OCI-LY1 (cell line): Measurements from ENCODE around the gene SEMA3A.

ENCODE experiments used
- EZH2 ChIP-seq: fragments of 200-600 bp; sonication (generic), shearing (Covaris generic); IDR thresholded peaks from 2 replicates; pipeline ENCODE4 v1.8.0; 2017; ENCODE audit warnings: borderline replicate concordance, mixed run types, mild to moderate bottlenecking, antibody characterized with exemption, low read length, moderate library complexity, mixed read lengths
- TF ChIP-seq, protein P1 (sequence below): fragments of 200-600 bp; sonication (generic), shearing (Covaris generic); IDR thresholded peaks from 2 replicates; pipeline ENCODE4 v1.5.1; 2017; ENCODE audit warnings: mild to moderate bottlenecking, antibody characterized with exemption, low read length, moderate library complexity, mixed read lengths

DNA sequence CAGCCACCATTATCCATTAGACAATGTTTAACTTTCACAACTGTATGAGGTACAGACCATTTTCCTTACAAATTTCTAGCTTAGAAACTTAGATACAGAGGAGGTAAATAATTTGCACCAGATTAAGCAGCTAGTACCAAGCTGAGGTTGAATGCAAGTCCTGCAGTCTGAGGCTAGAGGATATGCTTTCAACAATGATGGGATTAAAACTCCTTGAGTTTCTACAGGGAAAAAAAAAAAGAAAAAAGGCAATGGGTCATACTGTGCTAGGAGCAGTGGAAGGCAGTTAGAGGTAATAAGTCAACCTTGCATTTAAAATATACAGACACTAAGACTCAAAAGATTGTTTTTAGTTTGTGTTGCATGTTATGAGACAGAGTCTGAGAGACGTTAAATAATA lies 86.5 kb downstream of the SEMA3A start:
- TF ChIP-seq, protein P1, sequence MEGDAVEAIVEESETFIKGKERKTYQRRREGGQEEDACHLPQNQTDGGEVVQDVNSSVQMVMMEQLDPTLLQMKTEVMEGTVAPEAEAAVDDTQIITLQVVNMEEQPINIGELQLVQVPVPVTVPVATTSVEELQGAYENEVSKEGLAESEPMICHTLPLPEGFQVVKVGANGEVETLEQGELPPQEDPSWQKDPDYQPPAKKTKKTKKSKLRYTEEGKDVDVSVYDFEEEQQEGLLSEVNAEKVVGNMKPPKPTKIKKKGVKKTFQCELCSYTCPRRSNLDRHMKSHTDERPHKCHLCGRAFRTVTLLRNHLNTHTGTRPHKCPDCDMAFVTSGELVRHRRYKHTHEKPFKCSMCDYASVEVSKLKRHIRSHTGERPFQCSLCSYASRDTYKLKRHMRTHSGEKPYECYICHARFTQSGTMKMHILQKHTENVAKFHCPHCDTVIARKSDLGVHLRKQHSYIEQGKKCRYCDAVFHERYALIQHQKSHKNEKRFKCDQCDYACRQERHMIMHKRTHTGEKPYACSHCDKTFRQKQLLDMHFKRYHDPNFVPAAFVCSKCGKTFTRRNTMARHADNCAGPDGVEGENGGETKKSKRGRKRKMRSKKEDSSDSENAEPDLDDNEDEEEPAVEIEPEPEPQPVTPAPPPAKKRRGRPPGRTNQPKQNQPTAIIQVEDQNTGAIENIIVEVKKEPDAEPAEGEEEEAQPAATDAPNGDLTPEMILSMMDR: no peak
- no peak for TF ChIP-seq EZH2
